B cell (primary cell): ENCODE results near the gene TRIM24. TPM values are rescaled to one million over a fixed set of nuclear protein-coding genes. Genes with fewer than 3 reads are reported as not detected.

Experiments used
- ATAC-seq: fragments of 200-7000 bp; cut with Tn5 transposase; one replicate; pipeline ENCODE4 v1.10.0; 2021; ENCODE audit warnings: low read depth, mild to moderate bottlenecking, moderate number of reproducible peaks, moderate library complexity
- CTCF ChIA-PET: fragments of 350-600 bp; sonication (Branson Sonifier 250); formaldehyde crosslinking; loops from one replicate; lab custom pipeline; 2021; ENCODE audit warnings: antibody characterized with exemption, inconsistent platforms; lab: Charles Lee
- POLR2A ChIA-PET: fragments of 350-600 bp; sonication (Branson Sonifier 250); formaldehyde crosslinking; loops from one replicate; lab custom pipeline; 2021; ENCODE audit warnings: antibody characterized with exemption; lab: Charles Lee
- DNase-seq: peaks from one replicate; pipeline ENCODE4 v3.0.0; 2013
- H2AFZ ChIP-seq: 2 replicates; pipeline ENCODE4 v1.6.1; 2012; ENCODE audit warnings: mild to moderate bottlenecking, low read depth, low read length; ENCODE audit not compliant: insufficient read depth, poor library complexity, severe bottlenecking
- H3K27ac ChIP-seq, 2 donors: 1 replicate in 1 of 2; 2 replicates in 1 of 2; pipeline ENCODE4 v1.5.1; 2012 to 2013; ENCODE audit warnings: low read length in 2 of 2, mild to moderate bottlenecking in 2 of 2, moderate library complexity in 1 of 2
- H3K27me3 ChIP-seq, 4 experiments: fragments of 200-600 bp in 1 of 4; sonication (generic) in 1 of 4; replicated peaks in 1 of 4; 1 replicate in 2 of 4; 2 replicates in 2 of 4; pipeline versions ENCODE4 v1.6.1 to v1.7.0; 2013 to 2016; ENCODE audit warnings: low read length in 3 of 4, mild to moderate bottlenecking in 2 of 4, mixed read lengths in 1 of 4, moderate library complexity in 1 of 4; ENCODE audit not compliant: insufficient read depth in 4 of 4, control insufficient read depth in 3 of 4; ENCODE audit errors: control extremely low read depth in 1 of 4
- H3K36me3 ChIP-seq, 2 experiments: replicated peaks in 1 of 2; 1 replicate in 1 of 2; 2 replicates in 1 of 2; pipeline versions ENCODE4 v1.6.1 to v1.7.1; 2013; ENCODE audit warnings: low read length in 1 of 2; ENCODE audit not compliant: insufficient read depth in 2 of 2, control insufficient read depth in 1 of 2; ENCODE audit errors: control extremely low read depth in 1 of 2, extremely low read depth in 1 of 2
- H3K4me1 ChIP-seq, 2 donors: fragments of 200-600 bp in 1 of 2; sonication (generic) in 1 of 2; 1 replicate in 1 of 2; 2 replicates in 1 of 2; pipeline versions ENCODE4 v1.5.1 to v1.6.1; 2013 to 2017; ENCODE audit warnings: low read length in 2 of 2; ENCODE audit not compliant: control insufficient read depth in 2 of 2, insufficient read depth in 2 of 2
- H3K4me2 ChIP-seq: replicated peaks from 2 replicates; pipeline ENCODE3; 2012; ENCODE audit warnings: mild to moderate bottlenecking, low read depth, low read length; ENCODE audit not compliant: poor library complexity, severe bottlenecking
- H3K4me3 ChIP-seq, 5 experiments: fragments of 200-600 bp in 1 of 5; sonication (generic) in 1 of 5; 1 replicate in 3 of 5; 2 replicates in 2 of 5; pipeline versions ENCODE4 v1.5.1 to v1.7.0; 2011 to 2016; ENCODE audit warnings: low read length in 4 of 5, mild to moderate bottlenecking in 4 of 5, low read depth in 2 of 5, control low read depth in 1 of 5, moderate library complexity in 1 of 5; ENCODE audit not compliant: insufficient read depth in 1 of 5; ENCODE audit errors: control extremely low read depth in 1 of 5, extremely low read depth in 1 of 5
- H3K79me2 ChIP-seq: fragments of 200-600 bp; sonication (generic); one replicate; pipeline ENCODE4 v1.6.0; 2016; ENCODE audit warnings: low read length; ENCODE audit not compliant: control insufficient read depth, insufficient read depth
- H3K9ac ChIP-seq: fragments of 200-600 bp; sonication (generic); 2 replicates; pipeline ENCODE4 v1.6.1; 2017; ENCODE audit warnings: mild to moderate bottlenecking, low read length, moderate library complexity
- H3K9me3 ChIP-seq, 3 donors: one replicate each; pipeline versions ENCODE4 v1.6.1 to v1.7.1; 2013; ENCODE audit warnings: low read length in 2 of 3; ENCODE audit not compliant: control insufficient read depth in 2 of 3, insufficient read depth in 1 of 3; ENCODE audit errors: control extremely low read depth in 1 of 3
- H4K20me1 ChIP-seq: 2 replicates; pipeline ENCODE4 v1.6.0; 2012; ENCODE audit warnings: mild to moderate bottlenecking, low read length; ENCODE audit not compliant: insufficient read depth, control insufficient read depth, poor library complexity, severe bottlenecking
- H3K27ac Mint-ChIP-seq: one replicate; pipeline ENCODE4 v1.8.0; 2021; ENCODE audit warnings: mixed read lengths
- H3K27me3 Mint-ChIP-seq: one replicate; pipeline ENCODE4 v1.8.0; 2021; ENCODE audit warnings: mixed read lengths
- H3K4me1 Mint-ChIP-seq: one replicate; pipeline ENCODE4 v1.8.0; 2021; ENCODE audit warnings: mixed read lengths
- H3K4me3 Mint-ChIP-seq: one replicate; pipeline ENCODE4 v1.8.0; 2021; ENCODE audit warnings: mixed read lengths
- H3K9me3 Mint-ChIP-seq: one replicate; pipeline ENCODE4 v1.8.0; 2022; ENCODE audit warnings: mixed read lengths; ENCODE audit not compliant: insufficient read depth
- EZH2 ChIP-seq: IDR thresholded peaks from 2 replicates; pipeline ENCODE4 v1.6.1; 2012; ENCODE audit warnings: borderline replicate concordance, low read depth, mild to moderate bottlenecking, moderate library complexity, low read length; ENCODE audit not compliant: insufficient read depth, poor library complexity, severe bottlenecking
- WGBS: methylation state at CpG from one replicate; pipeline ENCODE4 v1.1.5; 2013; ENCODE audit warnings: missing lambda C conversion rate; ENCODE audit not compliant: insufficient coverage; 5-methylcytosine and 5-hydroxymethylcytosine counted together
- intact Hi-C: fragments of 100-400 bp; cut with micrococcal nuclease; formaldehyde crosslinking; loops from one replicate; pipeline ENCODE4 v1.10.0; 2022
- polyA plus RNA-seq: library from polyadenylated mRNA; depleted of rRNA; stranded (reverse); fragments of >200 nt; gene quantifications from 2 replicates; pipeline ENCODE4 v1.2.3, GENCODE V29; 2012
- total RNA-seq, 2 donors: library from RNA; stranded (reverse); fragments of 120-200 nt in 1 of 2; gene quantifications; 1 replicate in 1 of 2; 2 replicates in 1 of 2; pipeline versions ENCODE4 v1.2.3 to v1.2.4, GENCODE V29; 2013 to 2022
- TF ChIP-seq, protein P1 (sequence below): fragments of 200-600 bp; IDR thresholded peaks from one replicate; pipeline ENCODE4 v1.8.0; 2022; ENCODE audit warnings: antibody characterized with exemption, mild to moderate bottlenecking

Gene TRIM24
- total and polyA plus RNA-seq, 2 donors (not counting 1 experiment from before 2014, with no cell fraction given), result 3.7 to 18.7 TPM

DNA sequence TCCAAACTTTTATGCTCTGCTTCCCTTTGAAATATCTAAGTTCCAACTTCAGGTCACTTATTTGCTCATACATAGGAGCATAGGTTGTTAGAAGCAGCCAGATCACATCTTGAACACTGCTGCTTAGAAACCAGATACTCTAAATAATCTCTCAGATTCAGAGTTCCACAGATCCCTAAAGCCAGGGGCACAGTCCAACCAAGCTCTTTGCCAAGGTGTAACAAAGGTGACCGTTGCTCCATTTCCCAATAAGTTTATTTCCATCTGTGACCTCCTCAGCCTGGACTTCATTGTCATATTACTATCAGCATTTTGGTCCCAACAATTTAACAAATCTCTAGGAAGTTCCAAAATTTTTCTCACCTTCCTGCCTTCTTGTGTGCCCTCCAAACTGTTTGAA is 52.8 kb downstream of the TRIM24 start:
- no peaks in the 10 kb centered on the region for H4K20me1 ChIP-seq
- intact Hi-C loops, result no loop called here
- no peak overlapping the region for H2AFZ ChIP-seq
- CTCF ChIA-PET, result interaction anchor here (0.6 kb wide), 1 partner anchor 539 kb away, joined by 4 read pairs; no protein-coding TSS in a partner anchor
- H3K27me3 ChIP-seq, result no peaks in the 10 kb centered on the region
- POLR2A ChIA-PET, result no interaction called here
- H3K79me2 ChIP-seq, result peaks cover 3% of the 10 kb centered on the region
- Mint-ChIP-seq H3K9me3 (peaks cover 4% of the 10 kb centered on the region), H3K27ac (no peak overlapping the region), H3K4me1 (peaks cover 27% of the 10 kb centered on the region), H3K27me3 (no peaks in the 10 kb centered on the region), H3K4me3 (no peak overlapping the region)
- no peak overlapping the region for H3K4me2 ChIP-seq
- H3K4me3 ChIP-seq, result no peak overlapping the region
- H3K27ac ChIP-seq, result no peak overlapping the region
- H3K36me3 ChIP-seq, result peaks cover 0 to 11% of the 10 kb centered on the region in 2 experiments
- no peak for ATAC-seq
- TF ChIP-seq, protein P1, sequence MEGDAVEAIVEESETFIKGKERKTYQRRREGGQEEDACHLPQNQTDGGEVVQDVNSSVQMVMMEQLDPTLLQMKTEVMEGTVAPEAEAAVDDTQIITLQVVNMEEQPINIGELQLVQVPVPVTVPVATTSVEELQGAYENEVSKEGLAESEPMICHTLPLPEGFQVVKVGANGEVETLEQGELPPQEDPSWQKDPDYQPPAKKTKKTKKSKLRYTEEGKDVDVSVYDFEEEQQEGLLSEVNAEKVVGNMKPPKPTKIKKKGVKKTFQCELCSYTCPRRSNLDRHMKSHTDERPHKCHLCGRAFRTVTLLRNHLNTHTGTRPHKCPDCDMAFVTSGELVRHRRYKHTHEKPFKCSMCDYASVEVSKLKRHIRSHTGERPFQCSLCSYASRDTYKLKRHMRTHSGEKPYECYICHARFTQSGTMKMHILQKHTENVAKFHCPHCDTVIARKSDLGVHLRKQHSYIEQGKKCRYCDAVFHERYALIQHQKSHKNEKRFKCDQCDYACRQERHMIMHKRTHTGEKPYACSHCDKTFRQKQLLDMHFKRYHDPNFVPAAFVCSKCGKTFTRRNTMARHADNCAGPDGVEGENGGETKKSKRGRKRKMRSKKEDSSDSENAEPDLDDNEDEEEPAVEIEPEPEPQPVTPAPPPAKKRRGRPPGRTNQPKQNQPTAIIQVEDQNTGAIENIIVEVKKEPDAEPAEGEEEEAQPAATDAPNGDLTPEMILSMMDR, result no peak
- no peak for TF ChIP-seq EZH2
- peaks cover 0 to 27% (median 4%) of the 10 kb centered on the region in 3 donors for H3K9me3 ChIP-seq
- 100% methylated on average over 1 of the region's 1 CpG for WGBS
- no peak for DNase-seq
- no peak overlapping the region for H3K9ac ChIP-seq
- H3K4me1 ChIP-seq, result peaks cover 4 to 8% of the 10 kb centered on the region in 2 donors

GRCh38 chr7:138513344-138513871 is 53.3 kb downstream of the TRIM24 start:
- no peak overlapping the region for H3K4me2 ChIP-seq
- H3K27ac Mint-ChIP-seq, result no peak overlapping the region
- no peak overlapping the region for H3K4me3 ChIP-seq
- H3K9ac ChIP-seq, result no peak overlapping the region
- TF ChIP-seq, protein P1, result no peak
- no peak for TF ChIP-seq EZH2
- H3K27ac ChIP-seq, result no peak overlapping the region
- H3K36me3 ChIP-seq, result peaks cover 0 to 11% of the 10 kb centered on the region in 2 experiments
- ATAC-seq, result no peak
- no peak overlapping the region for H3K4me3 Mint-ChIP-seq
- peaks cover 24% of the 10 kb centered on the region for H3K4me1 Mint-ChIP-seq
- ChIA-PET CTCF (no interaction called here), POLR2A (no interaction called here)
- 100% methylated on average over 1 of the region's 4 CpGs for WGBS
- H2AFZ ChIP-seq, result no peak overlapping the region
- peaks cover 4 to 8% of the 10 kb centered on the region in 2 donors for H3K4me1 ChIP-seq
- no peaks in the 10 kb centered on the region for H3K27me3 ChIP-seq
- H3K9me3 Mint-ChIP-seq, result peaks cover 4% of the 10 kb centered on the region
- no peaks in the 10 kb centered on the region for H4K20me1 ChIP-seq
- no peaks in the 10 kb centered on the region for H3K79me2 ChIP-seq
- no peaks in the 10 kb centered on the region for H3K27me3 Mint-ChIP-seq
- DNase-seq, result no peak
- peaks cover 0 to 27% (median 4%) of the 10 kb centered on the region in 3 donors for H3K9me3 ChIP-seq
- intact Hi-C loops, result no loop called here
